ENCODE data around the gene MARK4. TPM values are rescaled to one million over a fixed set of nuclear protein-coding genes. Genes with fewer than 3 reads are reported as not detected.
"Not testable (repeated sequence)": the region's sequence is repeated elsewhere in the genome, so short reads cannot be mapped to it uniquely, and the experiment has no call there.

The MARK4 gene
- total RNA-seq, 2 donors from 2014 or later = 18.2 to 24.1 TPM

DNA sequence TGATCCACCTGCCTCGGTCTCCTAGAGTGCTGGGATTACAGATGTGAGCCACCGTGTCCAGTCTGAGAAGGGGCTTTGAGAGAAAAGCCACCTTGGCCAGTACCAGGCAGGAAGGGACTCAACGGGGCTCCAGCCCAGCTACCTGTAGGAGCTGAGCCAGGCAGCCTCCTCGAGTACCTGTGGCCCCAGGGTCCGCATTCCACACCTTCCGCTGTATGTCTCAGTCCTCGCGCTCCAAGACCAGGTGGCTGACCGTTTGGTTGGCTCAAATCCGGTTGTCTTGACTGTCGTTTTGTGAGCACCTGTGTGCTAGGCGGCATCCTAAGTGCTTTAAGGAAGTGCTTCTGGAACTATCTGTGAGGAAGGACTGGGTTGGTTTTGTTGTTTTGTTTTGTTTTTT, 16.2 kb downstream of the MARK4 start:
- H3K36me3 ChIP-seq = peaks cover 24% of the 10 kb centered on the region
- H3K27ac ChIP-seq = no peak overlapping the region
- DNase-seq (ENCODE audit: low spot score) = no peak
- H3K4me3 ChIP-seq = no peak overlapping the region
- TF ChIP-seq, protein P1, sequence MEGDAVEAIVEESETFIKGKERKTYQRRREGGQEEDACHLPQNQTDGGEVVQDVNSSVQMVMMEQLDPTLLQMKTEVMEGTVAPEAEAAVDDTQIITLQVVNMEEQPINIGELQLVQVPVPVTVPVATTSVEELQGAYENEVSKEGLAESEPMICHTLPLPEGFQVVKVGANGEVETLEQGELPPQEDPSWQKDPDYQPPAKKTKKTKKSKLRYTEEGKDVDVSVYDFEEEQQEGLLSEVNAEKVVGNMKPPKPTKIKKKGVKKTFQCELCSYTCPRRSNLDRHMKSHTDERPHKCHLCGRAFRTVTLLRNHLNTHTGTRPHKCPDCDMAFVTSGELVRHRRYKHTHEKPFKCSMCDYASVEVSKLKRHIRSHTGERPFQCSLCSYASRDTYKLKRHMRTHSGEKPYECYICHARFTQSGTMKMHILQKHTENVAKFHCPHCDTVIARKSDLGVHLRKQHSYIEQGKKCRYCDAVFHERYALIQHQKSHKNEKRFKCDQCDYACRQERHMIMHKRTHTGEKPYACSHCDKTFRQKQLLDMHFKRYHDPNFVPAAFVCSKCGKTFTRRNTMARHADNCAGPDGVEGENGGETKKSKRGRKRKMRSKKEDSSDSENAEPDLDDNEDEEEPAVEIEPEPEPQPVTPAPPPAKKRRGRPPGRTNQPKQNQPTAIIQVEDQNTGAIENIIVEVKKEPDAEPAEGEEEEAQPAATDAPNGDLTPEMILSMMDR (IDR thresholded peaks at IDR 0.05) = no peak
- no peaks in the 10 kb centered on the region for H3K4me1 ChIP-seq
- no peaks in the 10 kb centered on the region for H3K9me3 ChIP-seq
- H3K27me3 ChIP-seq = no peaks in the 10 kb centered on the region

DNA sequence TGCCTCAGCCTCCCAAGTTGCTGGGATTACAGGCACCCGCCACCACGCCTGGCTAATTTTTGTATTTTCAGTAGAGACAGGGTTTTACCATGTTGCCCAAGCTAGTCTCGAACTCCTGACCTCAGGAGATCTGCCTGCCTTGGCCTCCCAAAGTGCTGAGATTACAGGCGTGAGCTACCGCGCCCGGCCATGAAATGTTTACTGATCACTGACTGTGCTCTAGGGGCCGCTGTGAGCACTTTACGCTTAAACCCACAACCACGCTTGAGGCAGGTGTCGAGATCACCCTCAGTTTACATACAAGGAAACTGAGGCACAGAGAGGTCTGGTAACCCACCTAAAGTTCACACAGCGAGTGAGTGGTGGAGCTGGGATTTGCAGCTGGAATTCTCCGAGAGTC, 18.9 kb downstream of the MARK4 start:
- H3K4me3 ChIP-seq; H3K4me1 ChIP-seq; H3K9me3 ChIP-seq; H3K27ac ChIP-seq; H3K27me3 ChIP-seq; DNase-seq (ENCODE audit: low spot score): not testable (repeated sequence)
- peaks cover 26% of the 10 kb centered on the region for H3K36me3 ChIP-seq

DNA sequence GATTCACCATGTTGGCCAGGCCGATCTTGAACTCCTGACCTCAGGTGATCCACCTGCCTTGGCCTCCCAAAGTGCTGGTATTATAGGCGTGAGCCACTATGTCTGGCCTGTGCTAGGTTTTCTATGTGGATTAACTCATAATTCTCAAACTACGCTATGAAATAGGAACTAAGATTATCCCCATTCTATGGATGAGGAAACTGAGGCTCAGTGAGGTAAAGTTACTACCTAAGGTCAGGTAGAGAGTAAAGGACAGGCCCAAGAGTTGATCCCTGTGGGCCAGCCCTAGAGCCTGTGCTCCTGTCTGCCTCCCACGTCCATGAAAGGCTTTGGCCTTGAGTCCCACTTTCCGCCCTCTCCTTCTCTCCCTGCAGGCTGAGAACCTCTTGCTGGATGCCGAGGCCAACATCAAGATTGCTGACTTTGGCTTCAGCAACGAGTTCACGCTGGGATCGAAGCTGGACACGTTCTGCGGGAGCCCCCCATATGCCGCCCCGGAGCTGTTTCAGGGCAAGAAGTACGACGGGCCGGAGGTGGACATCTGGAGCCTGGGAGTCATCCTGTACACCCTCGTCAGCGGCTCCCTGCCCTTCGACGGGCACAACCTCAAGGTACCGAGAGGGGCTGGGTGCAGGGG, 20.1 kb downstream of the MARK4 start:
- Histone ChIP-seq H3K27ac (no peak overlapping the region), H3K9me3 (no peaks in the 10 kb centered on the region), H3K4me1 (no peaks in the 10 kb centered on the region), H3K4me3 (no peak overlapping the region), H3K27me3 (no peaks in the 10 kb centered on the region), H3K36me3 (peaks cover 27% of the 10 kb centered on the region)
- TF ChIP-seq, protein P1 (IDR thresholded peaks at IDR 0.05) = no peak
- DNase-seq (ENCODE audit: low spot score) = no peak

DNA sequence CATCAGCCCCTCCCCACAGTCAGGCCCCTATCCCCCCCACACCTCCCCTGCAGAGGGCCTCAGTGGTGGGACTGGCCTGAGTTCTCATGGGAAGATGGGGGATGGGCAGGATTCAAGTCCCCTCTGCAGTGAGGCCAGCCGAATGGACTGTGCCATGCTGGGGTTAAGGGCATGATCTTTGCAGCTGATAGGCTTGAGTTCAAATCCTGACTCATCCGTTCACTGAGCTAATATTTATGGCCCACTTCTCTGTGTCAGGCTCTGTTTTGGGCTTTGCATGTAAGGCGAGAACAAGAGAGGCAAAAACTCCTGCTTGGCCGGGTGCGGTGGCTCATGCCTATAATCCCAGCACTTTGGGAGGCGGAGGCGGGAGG, 20.7 kb downstream of the MARK4 start:
- Histone ChIP-seq H3K27me3 (no peaks in the 10 kb centered on the region), H3K27ac (no peak overlapping the region), H3K36me3 (peaks cover 27% of the 10 kb centered on the region), H3K9me3 (no peaks in the 10 kb centered on the region), H3K4me1 (no peaks in the 10 kb centered on the region), H3K4me3 (no peak overlapping the region)
- DNase-seq (ENCODE audit: low spot score) = no peak
- TF ChIP-seq, protein P1 (IDR thresholded peaks at IDR 0.05) = no peak

DNA sequence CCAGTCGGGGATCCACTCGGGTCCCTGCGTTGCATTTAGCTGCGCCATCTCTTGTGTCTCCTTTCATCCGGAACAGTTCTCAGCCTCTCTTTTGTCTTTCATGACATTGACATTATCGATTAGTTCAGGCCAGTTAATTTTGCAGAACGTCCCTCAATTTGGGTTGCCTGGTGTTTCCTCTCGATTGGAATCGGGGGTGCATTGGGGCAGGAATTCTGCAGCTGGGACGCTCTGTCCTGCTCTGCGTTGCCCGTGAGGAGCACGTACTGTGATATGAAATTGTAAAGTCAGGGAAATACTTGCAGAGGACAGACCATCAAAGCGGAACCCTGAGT, 22.4 kb downstream of the MARK4 start:
- Histone ChIP-seq H3K4me3 (no peak overlapping the region), H3K4me1 (no peaks in the 10 kb centered on the region), H3K27ac (no peak overlapping the region), H3K9me3 (no peaks in the 10 kb centered on the region), H3K27me3 (no peaks in the 10 kb centered on the region), H3K36me3 (peaks cover 35% of the 10 kb centered on the region)
- TF ChIP-seq, protein P1 (IDR thresholded peaks at IDR 0.05) = no peak
- no peak for DNase-seq (ENCODE audit: low spot score)

DNA sequence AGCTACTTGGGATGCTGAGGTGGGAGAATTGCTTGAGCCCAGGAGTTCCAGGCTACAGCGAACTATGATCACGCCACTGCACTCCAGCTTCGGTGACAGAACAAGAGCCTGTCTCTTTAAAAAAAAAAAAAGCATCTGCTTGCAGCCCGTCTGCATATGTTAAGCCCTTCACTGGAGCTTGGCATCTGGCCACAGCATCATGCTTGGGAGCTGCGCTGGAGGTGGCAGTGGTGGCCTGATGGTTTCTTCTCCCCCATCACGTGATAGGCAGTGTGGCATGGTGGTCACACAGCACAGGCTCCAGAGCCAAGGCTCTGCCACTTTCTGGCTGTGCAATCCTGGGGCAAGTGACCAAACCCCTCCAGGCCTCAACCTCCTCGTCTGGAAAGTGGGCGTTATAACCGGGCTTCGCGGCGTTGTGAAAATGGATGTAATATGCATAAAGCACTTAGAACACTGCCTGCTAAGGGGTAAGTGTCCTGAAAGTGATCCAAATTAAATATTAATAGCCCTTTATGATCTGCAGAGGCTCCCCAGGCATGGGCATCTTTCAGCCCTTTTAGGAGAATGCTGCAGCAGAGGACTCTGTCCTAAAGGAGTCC, 24.4 kb downstream of the MARK4 start:
- Histone ChIP-seq H3K27ac (no peak overlapping the region), H3K4me1 (no peaks in the 10 kb centered on the region), H3K36me3 (peaks cover 47% of the 10 kb centered on the region), H3K27me3 (no peaks in the 10 kb centered on the region), H3K9me3 (no peaks in the 10 kb centered on the region), H3K4me3 (no peak overlapping the region)
- TF ChIP-seq, protein P1 (IDR thresholded peaks at IDR 0.05) = no peak
- no peak for DNase-seq (ENCODE audit: low spot score)

Data from right atrium auricular region (tissue), 2 donors.